Glutamatergic neuron (in vitro differentiated cells): ENCODE measurements around the gene ANXA1. TPM values are rescaled to one million over a fixed set of nuclear protein-coding genes. Genes with fewer than 3 reads are reported as not detected.

Experiments used
- DNase-seq: peaks from one replicate; pipeline ENCODE4 v3.0.0; 2022
- H3K27ac Mint-ChIP-seq: one replicate; pipeline ENCODE4 v1.8.0; 2020; ENCODE audit warnings: mild to moderate bottlenecking, mixed read lengths, inconsistent platforms; ENCODE audit not compliant: unreplicated experiment
- H3K27me3 Mint-ChIP-seq: one replicate; pipeline ENCODE4 v1.8.0; 2020; ENCODE audit warnings: mild to moderate bottlenecking, moderate library complexity, mixed read lengths, inconsistent platforms; ENCODE audit not compliant: unreplicated experiment
- H3K36me3 Mint-ChIP-seq: one replicate; pipeline ENCODE4 v1.8.0; 2020; ENCODE audit warnings: mild to moderate bottlenecking, mixed read lengths, inconsistent platforms; ENCODE audit not compliant: unreplicated experiment
- H3K4me1 Mint-ChIP-seq: one replicate; pipeline ENCODE4 v1.8.0; 2020; ENCODE audit warnings: mild to moderate bottlenecking, low read depth, mixed read lengths, inconsistent platforms; ENCODE audit not compliant: unreplicated experiment
- H3K4me3 Mint-ChIP-seq: one replicate; pipeline ENCODE4 v1.8.0; 2020; ENCODE audit warnings: mild to moderate bottlenecking, mixed read lengths, inconsistent platforms; ENCODE audit not compliant: unreplicated experiment
- H3K9me3 Mint-ChIP-seq: one replicate; pipeline ENCODE4 v1.8.0; 2020; ENCODE audit warnings: mild to moderate bottlenecking, moderate library complexity, mixed read lengths, inconsistent platforms; ENCODE audit not compliant: unreplicated experiment
- total RNA-seq: library from RNA; stranded (reverse); fragmentation: NEBNext Ultra II Directional; extraction: Animal tissue kit (Norgen Biotek cat#: 25700); gene quantifications from one replicate; pipeline ENCODE4 v1.2.1, GENCODE V29; 2021; ENCODE audit not compliant: unreplicated experiment
- TF ChIP-seq, protein P1 (sequence below): fragments of 200-600 bp; sonication (generic); IDR thresholded peaks from one replicate; pipeline ENCODE4 v1.5.0; 2021; ENCODE audit not compliant: partially characterized antibody, unreplicated experiment

ANXA1 gene
- total RNA-seq, 1 donor from 2014 or later, result not detected

DNA sequence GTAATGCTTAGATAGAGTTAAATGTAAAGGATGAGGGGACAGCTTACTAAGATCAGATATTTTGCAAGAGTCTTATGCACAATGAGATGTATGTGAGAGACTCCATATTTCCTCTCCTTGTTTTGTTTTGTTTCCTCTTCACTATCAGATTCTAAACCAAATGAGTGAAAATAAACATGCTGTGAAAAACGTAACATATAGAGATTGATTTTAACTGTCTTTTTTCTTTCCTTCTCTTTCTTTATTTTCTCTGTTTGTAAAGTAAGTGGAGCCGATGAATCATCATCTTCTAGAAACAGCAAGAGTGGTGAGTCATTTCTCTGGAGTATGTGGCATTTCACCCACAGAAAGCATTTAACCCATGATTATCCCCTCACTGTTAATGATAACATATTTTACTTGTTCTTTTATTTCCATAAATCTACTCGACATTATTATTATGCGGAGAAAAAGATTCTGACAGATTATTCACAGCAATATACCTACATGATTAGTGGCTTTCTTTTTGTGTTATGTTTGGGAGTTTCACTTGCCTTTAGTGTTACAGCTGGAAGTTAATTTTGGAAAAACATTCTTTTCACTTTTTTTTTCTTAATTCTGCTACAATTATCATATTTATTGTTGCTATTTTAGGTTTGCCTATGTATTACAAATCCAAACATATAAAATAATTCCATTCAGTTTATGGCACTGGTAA lies 2.1 kb upstream of the ANXA1 start:
- no peak overlapping the region for H3K4me3 Mint-ChIP-seq

DNA sequence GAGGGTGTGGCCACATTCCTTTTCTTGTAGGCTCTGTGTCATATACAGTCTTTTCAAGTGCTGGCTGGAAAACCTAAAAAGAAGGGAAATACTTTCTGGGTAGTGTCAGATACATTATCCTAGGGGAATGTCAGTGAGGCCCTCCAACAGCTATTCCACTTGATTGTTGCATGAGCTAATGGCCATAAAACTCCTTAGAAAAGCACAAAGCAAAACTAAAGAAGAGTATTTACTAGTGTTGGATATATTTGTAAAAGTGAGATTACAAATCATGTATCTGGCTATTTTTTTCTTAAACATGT lies 829 bp downstream of the ANXA1 start:
- no peaks in the 10 kb centered on the region for H3K9me3 Mint-ChIP-seq
- no peak overlapping the region for H3K4me3 Mint-ChIP-seq
- no peaks in the 10 kb centered on the region for H3K36me3 Mint-ChIP-seq
- no peak for DNase-seq
- H3K27me3 Mint-ChIP-seq, result no peaks in the 10 kb centered on the region
- TF ChIP-seq, protein P1, sequence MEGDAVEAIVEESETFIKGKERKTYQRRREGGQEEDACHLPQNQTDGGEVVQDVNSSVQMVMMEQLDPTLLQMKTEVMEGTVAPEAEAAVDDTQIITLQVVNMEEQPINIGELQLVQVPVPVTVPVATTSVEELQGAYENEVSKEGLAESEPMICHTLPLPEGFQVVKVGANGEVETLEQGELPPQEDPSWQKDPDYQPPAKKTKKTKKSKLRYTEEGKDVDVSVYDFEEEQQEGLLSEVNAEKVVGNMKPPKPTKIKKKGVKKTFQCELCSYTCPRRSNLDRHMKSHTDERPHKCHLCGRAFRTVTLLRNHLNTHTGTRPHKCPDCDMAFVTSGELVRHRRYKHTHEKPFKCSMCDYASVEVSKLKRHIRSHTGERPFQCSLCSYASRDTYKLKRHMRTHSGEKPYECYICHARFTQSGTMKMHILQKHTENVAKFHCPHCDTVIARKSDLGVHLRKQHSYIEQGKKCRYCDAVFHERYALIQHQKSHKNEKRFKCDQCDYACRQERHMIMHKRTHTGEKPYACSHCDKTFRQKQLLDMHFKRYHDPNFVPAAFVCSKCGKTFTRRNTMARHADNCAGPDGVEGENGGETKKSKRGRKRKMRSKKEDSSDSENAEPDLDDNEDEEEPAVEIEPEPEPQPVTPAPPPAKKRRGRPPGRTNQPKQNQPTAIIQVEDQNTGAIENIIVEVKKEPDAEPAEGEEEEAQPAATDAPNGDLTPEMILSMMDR, result no peak
- no peak overlapping the region for H3K27ac Mint-ChIP-seq
- H3K4me1 Mint-ChIP-seq, result peaks cover 3% of the 10 kb centered on the region

More for the DNA sequence above, 2.1 kb upstream of the ANXA1 start:
- H3K27me3 Mint-ChIP-seq, result peaks cover 3% of the 10 kb centered on the region
- DNase-seq, result no peak
- no peaks in the 10 kb centered on the region for H3K36me3 Mint-ChIP-seq
- TF ChIP-seq, protein P1, result no peak
- peaks cover 3% of the 10 kb centered on the region for H3K4me1 Mint-ChIP-seq
- H3K9me3 Mint-ChIP-seq, result no peaks in the 10 kb centered on the region
- H3K27ac Mint-ChIP-seq, result no peak overlapping the region

DNA sequence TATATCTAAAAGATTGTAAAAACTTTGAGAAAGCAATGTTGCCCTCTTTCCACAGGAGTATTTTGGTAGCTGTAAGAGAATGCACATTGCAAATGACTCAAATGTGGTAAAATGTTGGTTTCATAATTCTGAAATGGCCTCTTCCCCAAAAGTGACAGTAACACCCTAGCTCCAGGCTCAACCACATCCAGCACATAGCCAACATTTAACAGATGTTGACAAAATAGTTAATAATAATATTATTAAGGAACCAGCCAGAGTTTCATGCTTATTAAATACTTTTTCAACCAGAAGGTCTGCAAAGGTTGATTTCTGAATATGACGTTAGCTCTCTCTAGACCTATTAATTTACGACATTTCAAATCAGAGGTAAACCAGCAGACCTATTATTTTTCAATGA lies 1.3 kb downstream of the ANXA1 start:
- Mint-ChIP-seq H3K9me3 (no peaks in the 10 kb centered on the region), H3K27me3 (no peaks in the 10 kb centered on the region), H3K27ac (no peak overlapping the region), H3K36me3 (no peaks in the 10 kb centered on the region), H3K4me3 (no peak overlapping the region), H3K4me1 (peaks cover 3% of the 10 kb centered on the region)
- TF ChIP-seq, protein P1, result no peak
- DNase-seq, result no peak

DNA sequence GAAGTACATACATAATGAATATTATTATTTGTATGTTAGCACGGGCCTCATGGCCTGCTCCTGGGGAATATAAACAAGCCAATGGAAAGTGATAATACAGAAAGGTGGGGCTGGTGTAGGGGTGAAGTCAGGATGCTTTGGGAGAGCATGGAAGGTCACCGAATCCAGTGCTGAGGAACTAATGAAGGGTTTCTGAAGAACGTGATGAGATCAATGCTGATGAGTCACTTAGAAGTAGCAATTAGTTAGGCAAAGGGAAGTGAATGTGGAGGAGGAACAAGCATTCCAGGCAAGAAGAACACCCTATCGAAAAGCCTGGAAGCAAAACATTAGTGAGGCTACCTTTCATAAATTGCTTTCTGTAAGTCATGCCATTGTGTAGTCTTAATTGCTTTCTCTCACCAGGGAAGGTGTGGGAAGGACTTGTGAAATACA lies 2.1 kb downstream of the ANXA1 start:
- H3K27me3 Mint-ChIP-seq, result no peaks in the 10 kb centered on the region
- no peaks in the 10 kb centered on the region for H3K36me3 Mint-ChIP-seq
- DNase-seq, result no peak
- TF ChIP-seq, protein P1, result no peak
- H3K27ac Mint-ChIP-seq, result no peak overlapping the region
- no peak overlapping the region for H3K4me3 Mint-ChIP-seq
- H3K9me3 Mint-ChIP-seq, result no peaks in the 10 kb centered on the region
- peaks cover 3% of the 10 kb centered on the region for H3K4me1 Mint-ChIP-seq

DNA sequence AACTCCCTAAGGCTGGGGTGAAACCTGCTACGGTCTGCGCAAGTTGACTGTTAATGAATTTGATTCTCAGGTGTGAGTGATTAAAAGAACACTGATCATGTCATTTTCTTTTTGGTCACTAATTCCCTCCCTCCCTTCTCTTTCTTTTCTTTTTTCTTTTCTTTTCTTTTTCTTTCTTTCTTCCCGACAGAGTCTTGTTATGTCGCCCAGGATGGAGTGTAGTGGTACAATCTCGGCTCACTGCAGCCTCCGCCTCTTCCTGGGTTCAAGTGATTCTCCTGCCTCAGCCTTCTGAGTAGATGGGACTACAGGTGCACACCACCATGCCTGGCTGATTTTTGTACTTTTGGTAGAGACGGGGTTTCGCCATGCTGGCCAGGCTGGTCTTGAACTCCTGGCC lies 2.6 kb downstream of the ANXA1 start:
- Mint-ChIP-seq H3K36me3 (no peaks in the 10 kb centered on the region), H3K27me3 (no peaks in the 10 kb centered on the region), H3K4me3 (no peak overlapping the region), H3K9me3 (no peaks in the 10 kb centered on the region), H3K4me1 (peaks cover 3% of the 10 kb centered on the region), H3K27ac (no peak overlapping the region)
- no peak for DNase-seq
- TF ChIP-seq, protein P1, result no peak
